GM19043 (cell line): ENCODE data around the gene SAFB.
A peak's percentile ranks its signal among the peaks of the same experiment; 100 is the strongest.

Experiments
- ATAC-seq: cut with Tn5 transposase; IDR thresholded peaks from one replicate; pipeline ENCODE4 v1.9.1; 2021; ENCODE audit warnings: low read depth; ENCODE audit not compliant: unreplicated experiment

Gene SAFB

GRCh38 chr19:5664515-5664914 lies 41.6 kb downstream of the SAFB start:
- ATAC-seq, result no peak

DNA sequence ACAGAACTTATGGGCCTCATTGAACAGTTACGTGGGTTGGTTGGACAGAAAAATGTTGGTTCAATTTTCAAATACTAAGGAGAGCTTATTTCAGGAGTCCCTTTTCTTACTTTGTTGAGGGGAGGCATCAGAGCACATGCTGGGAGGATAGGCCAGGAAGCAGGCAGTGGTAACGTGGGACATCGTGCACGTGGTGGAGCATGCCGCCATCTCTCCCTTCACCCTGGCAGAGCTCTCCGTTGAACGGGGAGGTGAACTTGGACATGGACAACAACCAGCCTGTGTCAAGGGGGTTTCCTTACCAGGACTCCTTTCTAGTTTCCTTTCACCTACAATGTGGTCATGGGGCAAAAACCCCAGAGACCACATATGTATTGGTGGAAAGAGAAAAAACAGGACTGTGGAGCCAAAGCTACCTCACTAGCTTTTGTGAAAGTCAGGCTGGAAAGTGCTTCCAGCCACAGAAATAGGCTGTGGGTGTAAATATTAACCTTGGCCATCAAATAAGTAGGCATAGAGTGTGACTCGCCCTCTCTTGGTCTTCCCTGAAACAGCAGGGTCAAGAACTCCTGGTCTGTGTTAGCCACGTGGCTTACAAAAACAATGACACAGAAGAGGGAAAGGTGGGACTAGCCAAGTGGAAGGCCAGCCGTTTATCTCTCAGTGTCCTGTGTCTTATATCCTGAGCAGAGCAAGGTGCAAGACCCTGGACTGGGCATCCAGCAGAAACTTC lies 43.1 kb downstream of the SAFB start:
- no peak for ATAC-seq

DNA sequence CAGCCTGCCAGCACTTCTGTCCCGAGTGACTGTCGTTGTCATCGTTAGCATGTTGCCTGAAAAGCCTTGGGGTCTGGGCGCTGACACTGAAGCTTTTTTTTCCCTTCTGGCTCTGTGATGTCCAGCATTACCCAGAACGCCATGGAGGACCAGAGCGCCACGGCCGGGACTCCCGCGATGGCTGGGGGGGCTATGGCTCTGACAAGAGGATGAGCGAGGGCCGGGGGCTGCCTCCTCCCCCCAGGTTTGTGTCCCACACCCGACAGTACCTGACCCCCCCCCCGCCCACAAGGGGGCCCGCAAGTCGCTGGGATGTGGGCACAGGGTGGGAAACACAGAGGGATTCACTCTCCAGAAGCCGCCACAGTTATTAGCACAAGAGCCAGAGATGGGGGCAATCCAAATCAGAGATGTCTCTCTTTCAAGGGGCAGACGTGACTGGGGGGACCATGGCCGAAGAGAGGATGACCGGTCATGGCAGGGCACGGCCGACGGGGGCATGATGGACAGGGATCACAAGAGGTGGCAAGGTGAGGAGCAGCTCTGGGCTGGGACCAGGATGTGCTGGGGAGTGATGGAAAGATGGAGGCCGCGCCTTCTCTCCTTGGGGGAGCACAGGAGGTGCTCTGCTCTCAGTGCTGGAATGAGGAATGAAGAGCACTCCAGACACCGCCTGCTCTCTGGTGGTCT lies 44.2 kb downstream of the SAFB start:
- ATAC-seq, result no peak

DNA sequence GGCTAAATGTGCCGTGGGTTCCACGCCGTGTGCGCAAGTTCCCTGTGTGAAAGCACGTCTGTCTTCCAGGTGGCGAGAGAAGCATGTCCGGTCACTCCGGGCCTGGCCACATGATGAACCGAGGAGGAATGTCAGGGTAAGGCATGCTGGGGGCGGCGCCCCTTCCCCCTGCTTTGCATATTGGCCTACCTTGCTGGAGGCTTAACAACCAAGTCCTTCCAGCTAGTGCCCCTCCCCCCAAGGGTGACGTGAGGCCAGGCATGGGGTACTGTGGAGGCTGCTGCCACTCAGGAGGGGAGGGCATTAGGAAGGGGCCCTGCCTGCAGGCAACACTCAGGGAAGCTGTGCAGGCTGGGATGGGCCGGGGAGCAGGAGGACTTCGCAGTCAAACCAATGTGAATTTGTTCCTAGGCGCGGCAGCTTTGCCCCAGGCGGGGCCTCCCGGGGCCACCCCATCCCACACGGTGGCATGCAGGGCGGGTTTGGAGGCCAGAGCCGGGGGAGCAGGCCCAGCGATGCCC lies 44.9 kb downstream of the SAFB start:
- no peak for ATAC-seq

DNA sequence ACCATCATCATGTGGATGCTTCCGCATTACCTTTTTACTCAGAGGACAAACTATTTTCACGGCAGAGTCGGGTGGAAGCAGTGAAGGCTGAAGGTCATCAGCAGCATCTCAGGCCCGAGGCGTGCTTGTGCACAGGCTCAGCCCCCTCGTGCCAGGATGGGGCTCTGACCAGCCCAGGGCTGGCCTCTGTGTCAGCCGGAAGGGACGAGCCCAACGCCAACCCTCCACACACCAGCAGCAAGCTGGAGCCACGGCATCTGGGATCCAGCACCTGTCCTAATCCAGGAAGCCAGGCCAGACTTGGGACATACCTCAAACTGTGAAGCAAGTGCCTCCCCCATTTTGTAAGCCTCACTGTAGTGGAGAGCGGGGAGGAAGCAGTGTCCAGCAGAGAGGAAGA lies 46.3 kb downstream of the SAFB start:
- no peak for ATAC-seq

DNA sequence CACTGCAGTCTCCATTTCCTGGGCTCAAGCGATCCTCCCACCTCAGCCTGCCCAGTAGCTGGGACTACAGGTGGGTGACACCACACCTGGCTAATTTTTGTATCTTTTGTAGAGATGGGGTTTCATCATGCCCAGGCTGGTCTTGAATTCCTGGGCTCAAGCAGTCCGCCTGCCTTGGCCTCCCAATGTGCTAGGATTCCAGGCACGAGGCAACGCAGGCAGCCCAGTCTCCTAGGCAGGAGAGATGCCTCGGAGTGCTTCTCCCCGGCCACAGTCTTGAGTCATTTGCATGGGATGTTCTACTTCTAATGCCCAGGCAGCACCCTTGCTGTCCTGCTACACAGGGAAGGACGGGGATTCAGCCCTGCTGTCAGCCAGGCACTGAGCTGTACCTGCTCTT lies 48.7 kb downstream of the SAFB start:
- no peak for ATAC-seq

DNA sequence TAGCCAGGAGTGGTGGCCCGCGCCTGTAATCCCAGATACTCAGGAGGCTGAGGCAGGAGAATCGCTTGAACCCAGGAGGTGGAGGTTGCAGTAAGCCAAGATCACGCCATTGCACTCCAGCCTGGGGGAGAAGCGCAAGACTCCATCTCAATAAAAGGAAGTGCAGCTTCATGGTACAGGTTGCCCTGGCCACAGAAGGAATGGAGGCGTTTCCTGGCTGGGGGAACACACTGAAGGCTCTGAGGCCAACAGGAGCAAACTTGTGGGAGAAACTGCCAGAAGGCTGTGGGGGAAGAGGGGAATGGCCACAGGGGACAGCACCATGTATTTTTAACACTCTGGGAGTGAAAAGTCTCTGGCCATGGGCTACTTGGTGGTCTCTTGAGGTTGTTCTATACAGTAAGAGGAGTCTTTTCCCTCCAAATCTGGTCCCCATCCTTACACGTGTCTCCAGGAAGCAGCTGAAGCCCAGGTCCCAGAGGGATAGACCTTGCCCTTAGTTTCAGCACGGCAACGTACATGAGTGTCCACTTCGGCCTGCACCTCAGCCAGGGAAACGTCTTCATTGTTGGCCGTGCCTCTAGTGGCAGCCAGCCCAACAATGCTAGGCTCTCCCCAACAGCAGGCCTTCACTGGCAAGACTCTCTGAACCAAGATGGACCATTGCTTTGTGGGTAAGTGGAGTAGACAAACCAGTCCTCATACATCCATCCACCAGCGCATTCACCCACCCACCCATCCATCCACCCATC lies 50.0 kb downstream of the SAFB start:
- ATAC-seq, result no peak

DNA sequence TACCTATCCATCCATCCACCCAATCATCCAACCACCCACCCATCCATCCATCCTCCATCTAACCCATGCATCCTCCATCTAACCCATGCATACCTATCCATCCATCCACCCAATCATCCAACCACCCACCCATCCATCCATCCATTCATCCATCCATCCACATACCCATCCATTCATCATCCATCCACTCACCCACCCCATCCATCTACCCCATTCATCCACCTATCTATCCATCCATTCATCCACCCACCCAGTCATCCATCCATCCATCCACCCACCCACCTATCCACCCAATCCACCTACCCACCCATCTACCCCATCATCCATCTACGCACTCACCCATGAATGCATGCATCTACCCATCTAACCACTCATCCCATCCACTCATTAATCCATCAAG lies 50.9 kb downstream of the SAFB start:
- no peak for ATAC-seq

GRCh38 chr19:5674714-5675113 lies 51.8 kb downstream of the SAFB start:
- ATAC-seq, result no peak

DNA sequence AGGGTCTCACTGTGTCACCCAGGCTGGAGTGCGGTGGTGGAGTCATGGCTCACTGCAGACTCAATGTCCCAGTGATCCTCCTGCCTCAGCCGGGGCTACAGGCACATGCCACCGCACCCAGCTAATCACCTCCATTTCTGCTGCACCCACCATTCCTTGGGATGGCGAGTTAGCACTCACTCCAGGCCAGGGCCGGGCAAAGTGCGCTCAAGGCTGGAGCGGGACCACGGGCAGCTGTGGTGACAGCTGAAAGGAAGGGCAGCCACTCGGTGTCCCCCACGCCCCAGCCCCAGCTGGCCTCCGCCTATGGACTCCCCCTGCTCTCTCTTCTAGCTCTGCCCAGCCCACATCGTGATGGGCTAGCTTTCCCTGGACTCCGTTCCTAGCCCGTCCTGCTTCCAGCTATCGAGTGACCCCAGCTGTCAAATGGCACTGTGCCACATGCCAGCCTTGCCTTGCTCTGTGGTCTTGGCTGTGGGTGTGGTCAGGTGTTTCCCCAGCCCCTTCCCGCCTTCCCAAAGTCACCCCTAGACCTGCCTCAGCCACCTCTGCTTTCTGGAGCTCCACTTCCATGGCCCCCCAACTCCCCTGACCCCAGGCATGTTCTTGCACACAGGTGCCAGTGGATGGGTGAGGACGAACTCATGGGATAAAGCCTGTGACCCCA lies 53.4 kb downstream of the SAFB start:
- ATAC-seq, result no peak

GRCh38 chr19:5676772-5677105 lies 53.9 kb downstream of the SAFB start:
- ATAC-seq, result no peak

DNA sequence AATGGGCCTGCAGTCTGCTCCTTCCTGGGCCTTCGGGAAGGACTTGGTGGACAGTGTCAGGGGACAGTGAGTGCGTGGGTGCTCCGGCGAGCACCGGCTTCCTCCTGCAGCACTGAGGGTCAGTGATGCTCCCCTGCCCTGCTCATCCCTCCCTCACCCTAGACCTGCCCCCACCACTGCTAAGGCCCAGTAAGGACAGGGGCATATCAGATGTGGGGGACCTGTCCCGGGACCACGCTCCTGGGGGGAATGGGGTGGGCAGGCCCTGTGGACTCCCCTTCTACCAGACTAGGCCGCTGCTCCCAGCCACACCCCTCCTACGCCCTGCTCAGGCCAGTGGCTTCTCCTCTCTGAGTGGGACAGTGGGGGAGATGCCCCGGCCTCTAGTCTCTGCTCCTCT lies 54.3 kb downstream of the SAFB start:
- no peak for ATAC-seq

GRCh38 chr19:5677580-5677979 lies 54.7 kb downstream of the SAFB start:
- no peak for ATAC-seq

GRCh38 chr19:5678071-5678718 lies 55.3 kb downstream of the SAFB start:
- ATAC-seq, result no peak

DNA sequence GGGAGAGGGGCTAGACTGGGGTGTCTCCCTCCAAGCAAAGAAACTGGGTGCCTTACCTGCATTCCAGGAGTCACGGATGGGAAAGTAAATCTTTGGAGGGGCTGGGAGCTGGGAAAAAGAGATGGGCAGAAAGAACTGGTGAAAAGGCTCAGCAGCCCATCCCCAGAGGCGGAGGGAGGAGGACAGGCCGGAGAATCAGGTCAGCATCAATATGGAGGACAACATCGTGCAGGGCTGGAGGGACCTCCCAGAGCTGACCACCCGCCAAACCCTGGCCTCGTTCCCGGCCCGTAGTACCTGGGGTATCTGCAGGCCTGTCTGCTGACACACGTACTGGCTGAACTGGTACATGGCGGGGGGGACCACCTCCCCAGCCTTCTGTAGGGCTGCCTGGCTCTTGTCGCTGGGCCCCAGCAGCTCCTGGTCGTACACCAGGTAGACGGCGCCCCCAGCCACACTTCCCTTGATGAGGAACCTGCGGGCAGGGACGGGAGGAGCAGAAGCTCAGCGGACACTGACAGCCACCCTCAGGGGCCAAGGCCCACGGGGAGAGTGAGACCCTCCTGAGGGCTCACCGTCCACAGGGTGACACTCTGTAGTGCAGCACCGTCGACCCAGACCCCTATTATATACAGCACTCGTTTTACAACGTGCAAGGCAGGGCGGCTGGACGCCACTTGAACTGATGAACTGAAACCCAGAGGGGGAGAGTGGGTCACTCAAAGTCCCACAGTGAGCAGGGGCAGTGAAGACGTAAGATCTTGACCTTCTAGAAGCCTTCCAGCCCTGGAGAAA lies 56.6 kb downstream of the SAFB start:
- no peak for ATAC-seq

GRCh38 chr19:5680084-5680436 lies 57.2 kb downstream of the SAFB start:
- ATAC-seq, result no peak

- peak; percentile 81 for ATAC-seq
Measured at GRCh38 chr19:5680437-5681368, 57.8 kb downstream of the SAFB start, which contains the start of the genes HSD11B1L and MICOS13. Gene HSD11B1L, plus strand, starts transcription at chr19:5681027. Its CDS starts 3,806 bp downstream, at chr19:5684833. Gene MICOS13, minus strand, starts transcription at chr19:5680516. Its CDS starts 30 bp downstream, at chr19:5680486.

DNA sequence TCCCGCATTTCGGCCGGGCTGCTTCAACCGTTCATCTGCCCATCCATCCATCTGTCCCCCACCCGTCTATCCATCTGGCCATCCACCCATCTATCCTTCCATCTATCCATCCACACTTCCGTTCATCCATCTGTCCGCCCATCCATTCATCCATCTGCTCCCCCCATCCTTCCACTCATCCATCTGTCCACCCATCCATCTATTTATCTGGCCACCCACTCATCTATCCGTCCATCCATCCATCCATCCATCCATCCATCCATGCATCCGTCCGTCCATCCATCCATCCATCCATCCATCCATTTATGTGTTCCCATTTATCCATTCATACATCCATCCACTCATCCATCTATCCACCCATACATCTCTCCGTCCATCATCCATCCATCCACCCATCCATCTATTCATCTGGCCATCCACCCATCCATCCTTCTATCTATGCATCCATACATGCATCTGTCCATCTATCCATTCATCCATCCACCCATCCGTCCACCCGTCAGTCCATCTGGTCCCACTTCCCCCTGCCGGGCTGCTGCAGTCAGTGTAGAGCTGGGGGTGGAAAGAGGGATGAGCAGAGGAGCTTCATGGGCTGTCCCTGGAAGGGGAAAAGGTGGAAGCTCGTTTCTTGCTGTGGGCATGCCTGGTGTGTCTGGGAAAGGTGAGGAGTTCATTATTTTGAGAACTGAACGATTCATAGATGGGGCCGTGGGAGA lies 58.7 kb downstream of the SAFB start:
- ATAC-seq, result no peak
